ENCODE measurements around the gene ZNF200.

GRCh38 chr16:3268294-3268693 is 33.3 kb upstream of the ZNF200 start:
- TF ChIP-seq POLR2A (IDR thresholded peaks at IDR 0.05) (no peak), CTCF (IDR thresholded peaks at IDR 0.05) (no peak)
